ENCODE measurements around the gene USP24.
A peak's percentile ranks its signal among the peaks of the same experiment; 100 is the strongest.

Gene USP24

DNA sequence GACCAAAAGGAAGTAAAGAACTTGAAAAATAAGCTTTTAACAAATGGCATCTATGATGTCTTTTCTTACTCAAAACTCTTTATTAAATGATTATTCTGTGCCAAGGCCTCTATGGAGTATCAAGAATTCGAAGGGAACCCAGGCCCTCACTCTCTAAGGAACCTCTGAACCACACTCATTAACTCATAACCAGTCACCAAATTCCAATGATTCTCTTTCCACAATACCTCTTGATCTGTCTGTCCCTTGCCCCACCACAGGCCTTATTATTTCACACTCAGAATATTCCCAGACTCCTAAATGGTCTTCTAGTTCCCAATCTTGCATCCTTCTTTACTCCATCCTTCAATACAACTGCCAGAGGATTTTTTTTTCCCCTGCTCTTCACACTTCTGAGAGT lies 138.8 kb downstream of the USP24 start:
- Mint-ChIP-seq H3K27me3 (ENCODE audit: low read depth, poor library complexity) (no peaks in the 10 kb centered on the region), H3K4me3 (no peak overlapping the region), H3K36me3 (ENCODE audit: low read depth) (peaks cover 56% of the 10 kb centered on the region), H3K9me3 (no peaks in the 10 kb centered on the region), H3K4me1 (no peaks in the 10 kb centered on the region), H3K27ac (peak overlapping the region; percentile 21)
- TF ChIP-seq, protein P1, sequence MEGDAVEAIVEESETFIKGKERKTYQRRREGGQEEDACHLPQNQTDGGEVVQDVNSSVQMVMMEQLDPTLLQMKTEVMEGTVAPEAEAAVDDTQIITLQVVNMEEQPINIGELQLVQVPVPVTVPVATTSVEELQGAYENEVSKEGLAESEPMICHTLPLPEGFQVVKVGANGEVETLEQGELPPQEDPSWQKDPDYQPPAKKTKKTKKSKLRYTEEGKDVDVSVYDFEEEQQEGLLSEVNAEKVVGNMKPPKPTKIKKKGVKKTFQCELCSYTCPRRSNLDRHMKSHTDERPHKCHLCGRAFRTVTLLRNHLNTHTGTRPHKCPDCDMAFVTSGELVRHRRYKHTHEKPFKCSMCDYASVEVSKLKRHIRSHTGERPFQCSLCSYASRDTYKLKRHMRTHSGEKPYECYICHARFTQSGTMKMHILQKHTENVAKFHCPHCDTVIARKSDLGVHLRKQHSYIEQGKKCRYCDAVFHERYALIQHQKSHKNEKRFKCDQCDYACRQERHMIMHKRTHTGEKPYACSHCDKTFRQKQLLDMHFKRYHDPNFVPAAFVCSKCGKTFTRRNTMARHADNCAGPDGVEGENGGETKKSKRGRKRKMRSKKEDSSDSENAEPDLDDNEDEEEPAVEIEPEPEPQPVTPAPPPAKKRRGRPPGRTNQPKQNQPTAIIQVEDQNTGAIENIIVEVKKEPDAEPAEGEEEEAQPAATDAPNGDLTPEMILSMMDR (IDR thresholded peaks at IDR 0.05): no peak
- no peak for DNase-seq

DNA sequence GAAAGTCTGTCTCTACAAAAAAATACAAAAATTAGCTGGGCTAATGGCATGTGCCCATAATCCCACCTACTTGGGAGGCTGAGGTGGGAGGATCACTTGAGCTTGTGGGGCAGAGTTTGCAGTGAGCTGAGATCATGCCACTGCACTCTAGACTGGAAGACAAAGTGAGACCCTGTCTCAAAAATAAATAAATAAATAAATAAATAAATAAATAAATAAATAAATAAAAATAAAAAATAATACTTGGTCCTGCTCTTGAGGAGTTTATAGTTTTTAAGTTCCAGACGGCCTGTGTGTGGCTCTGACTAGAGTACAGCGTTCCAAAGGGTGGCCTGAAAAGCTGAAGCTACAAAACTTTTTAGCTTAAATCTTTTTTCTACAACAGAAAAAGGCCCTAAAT lies 140.7 kb downstream of the USP24 start:
- TF ChIP-seq, protein P1 (IDR thresholded peaks at IDR 0.05): no peak
- H3K4me3 Mint-ChIP-seq: no peak overlapping the region
- no peaks in the 10 kb centered on the region for H3K27me3 Mint-ChIP-seq (ENCODE audit: low read depth, poor library complexity)
- no peaks in the 10 kb centered on the region for H3K4me1 Mint-ChIP-seq
- H3K27ac Mint-ChIP-seq: no peak overlapping the region
- H3K36me3 Mint-ChIP-seq (ENCODE audit: low read depth): peaks cover 59% of the 10 kb centered on the region
- DNase-seq: no peak
- H3K9me3 Mint-ChIP-seq: no peaks in the 10 kb centered on the region

DNA sequence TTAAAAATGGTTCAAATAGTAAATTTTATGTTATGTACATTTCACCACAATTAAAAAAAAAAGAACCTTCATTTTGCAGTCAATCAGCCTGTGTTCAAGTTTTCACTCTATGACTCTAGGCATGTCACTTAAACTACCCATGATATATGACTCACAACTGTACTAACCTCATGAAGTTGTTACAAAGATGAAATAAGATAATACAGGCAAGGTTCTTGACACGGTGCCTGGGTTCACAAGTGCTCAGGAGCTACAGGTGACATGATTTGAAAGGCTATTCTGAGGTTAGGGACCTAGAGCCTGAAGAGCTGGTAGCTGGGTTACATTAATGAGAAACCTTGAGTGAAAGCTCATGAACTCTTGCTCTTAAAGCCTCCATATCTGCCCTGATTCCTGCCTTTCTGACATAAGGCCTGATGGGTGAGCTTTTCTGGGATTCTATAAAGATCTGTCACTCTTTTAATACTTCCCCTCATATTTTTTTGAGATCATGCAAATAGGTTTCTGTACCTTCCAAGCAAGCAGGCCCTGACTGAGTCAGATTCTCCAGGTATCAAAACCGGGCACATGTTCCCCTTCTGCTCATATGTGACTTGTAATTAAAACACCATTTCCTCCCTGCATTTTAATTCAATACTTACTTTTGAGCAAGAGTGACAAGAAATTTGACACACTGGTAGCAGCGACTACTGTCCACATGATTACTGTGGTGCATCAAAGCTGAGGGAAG lies 141.8 kb downstream of the USP24 start:
- Mint-ChIP-seq H3K4me3 (no peak overlapping the region), H3K4me1 (no peaks in the 10 kb centered on the region), H3K9me3 (no peaks in the 10 kb centered on the region), H3K27me3 (ENCODE audit: low read depth, poor library complexity) (no peaks in the 10 kb centered on the region), H3K27ac (no peak overlapping the region), H3K36me3 (ENCODE audit: low read depth) (peaks cover 61% of the 10 kb centered on the region)
- TF ChIP-seq, protein P1 (IDR thresholded peaks at IDR 0.05): no peak
- DNase-seq: no peak

DNA sequence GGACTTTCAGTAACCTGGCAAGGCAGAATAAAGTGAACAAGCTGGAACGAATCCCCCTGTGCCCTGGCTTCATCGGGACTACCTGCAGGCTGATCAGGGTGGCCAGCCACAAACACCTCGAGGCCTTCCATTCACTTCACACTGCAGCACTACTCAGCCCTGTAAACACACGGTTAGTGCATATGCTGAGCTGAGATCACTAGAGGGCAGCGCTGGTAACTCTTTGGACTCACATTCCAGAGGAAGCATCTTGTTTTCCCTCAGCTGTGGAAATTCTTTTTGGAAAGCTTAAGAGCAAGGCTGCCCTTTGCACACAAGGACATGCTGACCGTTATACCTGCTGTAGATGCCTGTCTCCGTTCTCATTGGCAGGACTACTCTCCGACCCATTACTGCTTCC lies 143.7 kb downstream of the USP24 start:
- TF ChIP-seq, protein P1 (IDR thresholded peaks at IDR 0.05): peak; percentile 37
- H3K4me1 Mint-ChIP-seq: no peaks in the 10 kb centered on the region
- H3K27me3 Mint-ChIP-seq (ENCODE audit: low read depth, poor library complexity): no peaks in the 10 kb centered on the region
- H3K36me3 Mint-ChIP-seq (ENCODE audit: low read depth): peaks cover 71% of the 10 kb centered on the region
- peak overlapping the region; percentile 17 for H3K27ac Mint-ChIP-seq
- H3K4me3 Mint-ChIP-seq: no peak overlapping the region
- DNase-seq: peak; percentile 37
- H3K9me3 Mint-ChIP-seq: no peaks in the 10 kb centered on the region

DNA sequence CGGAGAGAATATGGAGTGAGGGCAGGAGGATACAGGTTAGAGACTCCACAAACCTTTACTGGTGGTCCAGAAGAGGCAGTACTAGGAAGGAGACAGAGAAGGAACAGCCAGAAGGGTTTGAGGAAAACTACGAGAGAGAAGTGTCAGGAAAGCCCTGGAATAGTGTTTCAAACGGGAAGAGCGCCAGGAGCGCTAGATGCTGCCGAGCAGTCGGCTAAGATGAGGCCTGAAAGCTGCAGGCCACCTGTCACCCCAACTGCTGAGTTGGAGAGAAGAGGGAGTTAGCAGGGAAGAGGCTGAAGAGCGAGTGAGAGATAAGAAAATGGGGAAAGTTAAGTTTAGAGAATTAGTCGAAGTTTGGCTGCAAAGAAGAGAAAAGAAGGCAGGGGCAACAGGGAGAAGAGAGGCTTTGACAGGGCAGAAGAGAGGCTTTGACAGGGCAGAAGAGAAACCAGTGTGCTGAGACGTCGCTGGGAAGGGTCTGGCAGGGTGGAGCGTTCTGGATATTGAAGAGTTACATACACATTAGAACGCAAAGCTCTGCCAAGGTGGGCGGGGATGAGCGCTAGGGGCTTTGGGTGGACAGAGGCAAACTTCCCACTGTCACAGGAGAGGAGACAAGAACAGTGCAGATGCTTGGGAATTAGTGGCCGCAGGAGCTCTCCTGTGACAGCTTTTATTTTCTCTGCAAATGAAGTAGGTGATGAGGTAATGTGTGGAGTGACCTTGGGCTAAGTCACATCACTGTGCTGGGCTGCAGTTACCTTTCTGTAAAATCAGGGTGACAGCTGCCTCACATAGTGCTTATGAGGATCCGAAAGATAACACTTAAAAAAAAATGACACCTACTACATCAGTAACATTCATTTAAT lies 144.6 kb downstream of the USP24 start:
- no peaks in the 10 kb centered on the region for H3K27me3 Mint-ChIP-seq (ENCODE audit: low read depth, poor library complexity)
- no peaks in the 10 kb centered on the region for H3K4me1 Mint-ChIP-seq
- H3K36me3 Mint-ChIP-seq (ENCODE audit: low read depth): peaks cover 69% of the 10 kb centered on the region
- TF ChIP-seq, protein P1 (IDR thresholded peaks at IDR 0.05): no peak
- DNase-seq: no peak
- H3K4me3 Mint-ChIP-seq: no peak overlapping the region
- peak overlapping the region; percentile 0 for H3K27ac Mint-ChIP-seq
- H3K9me3 Mint-ChIP-seq: no peaks in the 10 kb centered on the region

All from nephron progenitor cell (in vitro differentiated cells).